ENCODE measurements around the gene CKAP2L. TPM values are rescaled to one million over a fixed set of nuclear protein-coding genes. Genes with fewer than 3 reads are reported as not detected.
A peak's percentile ranks its signal among the peaks of the same experiment; 100 is the strongest.

CKAP2L gene
- total and polyA plus RNA-seq, 9 of the 15 experiments (the other 6 are each of a cell fraction or from before 2014, with no cell fraction given), result 10.4 to 21.9 (median 14.2) TPM

GRCh38 chr2:112788653-112789052 is 24.2 kb upstream of the CKAP2L start (continued):
- TF ChIP-seq NR2C2 (CRISPR knock-in tag; IDR thresholded peaks at IDR 0.05) (no peak), NR2C2 (tag; IDR thresholded peaks at IDR 0.05) (no peak), ZBED1 (IDR thresholded peaks at IDR 0.05) (no peak), TOE1 (IDR thresholded peaks at IDR 0.05; ENCODE audit: borderline replicate concordance) (no peak), TOE1 (CRISPR knock-in tag; IDR thresholded peaks at IDR 0.05; ENCODE audit: borderline replicate concordance, low read depth) (no peak), RBM34 (IDR thresholded peaks at IDR 0.05; ENCODE audit: borderline replicate concordance, insufficient read depth, low read length) (no peak), SNRNP70 (optimal IDR thresholded peaks at IDR 0.05; ENCODE audit: low read depth, low read length) (no peak), TEAD2 (tag; IDR thresholded peaks at IDR 0.05) (0 out of 2 replicates have a peak, but pooled peaks have one; percentile 10), HMG20A (CRISPR knock-in tag; conservative IDR thresholded peaks at IDR 0.05) (no peak), ZBTB49 (CRISPR knock-in tag; IDR thresholded peaks at IDR 0.05; ENCODE audit: borderline replicate concordance) (no peak), TRIM25 (IDR thresholded peaks at IDR 0.05; ENCODE audit: borderline replicate concordance) (no peak), MNT (conservative IDR thresholded peaks at IDR 0.05) (peak in 1 of 2 experiments; percentile 52; a peak in 1 of 4 replicates), HDAC6 (IDR thresholded peaks at IDR 0.05; ENCODE audit: low read depth, low read length) (no peak), FIP1L1 (IDR thresholded peaks at IDR 0.05; ENCODE audit: low read depth, low read length, poor library complexity, severe bottlenecking) (no peak), U2AF2 (optimal IDR thresholded peaks at IDR 0.05; ENCODE audit: low read depth, low read length) (no peak), BRD9 (IDR thresholded peaks at IDR 0.05; ENCODE audit: low read depth, partially characterized antibody) (no peak), ZBTB9 (CRISPR knock-in tag; IDR thresholded peaks at IDR 0.05) (no peak), PBX2 (CRISPR knock-in tag; IDR thresholded peaks at IDR 0.05; ENCODE audit: low read depth) (no peak), PBX2 (tag; conservative IDR thresholded peaks at IDR 0.05; ENCODE audit: low read depth) (no peak)
